Measurements from ENCODE around the gene C16orf82.

DNA sequence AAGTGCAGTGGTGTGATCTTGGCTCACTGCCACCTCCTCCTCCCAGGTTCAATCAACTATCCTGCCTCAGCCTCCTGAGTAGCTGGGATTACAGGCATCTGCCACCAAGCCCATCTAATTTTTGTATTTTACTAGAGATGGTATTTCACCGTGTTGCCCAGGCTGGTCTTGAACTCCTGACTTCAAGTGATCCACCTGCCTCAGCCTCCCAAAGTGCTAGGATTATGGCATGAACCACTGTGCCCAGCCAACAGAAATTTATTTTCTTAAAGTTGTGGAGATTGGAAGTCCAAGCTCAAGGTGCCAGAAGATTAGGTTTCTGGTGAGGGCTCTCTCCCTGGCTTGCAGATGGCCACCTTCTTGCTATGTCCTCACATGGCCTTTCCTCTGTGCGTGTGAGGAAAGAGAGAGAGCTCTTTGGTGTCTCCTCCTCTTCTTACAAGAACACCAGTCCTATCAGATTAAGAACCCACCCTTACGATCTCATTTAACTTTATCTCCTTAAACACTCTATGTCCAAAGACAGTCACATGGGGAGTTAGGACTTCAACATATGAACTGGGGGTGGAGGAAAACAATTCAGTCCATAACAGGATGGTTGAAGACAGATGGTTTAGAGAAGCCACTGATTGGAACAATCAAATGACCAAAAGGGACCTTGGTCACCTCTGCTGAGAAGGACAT is 31.8 kb downstream of the C16orf82 start:
- TF ChIP-seq, protein P1, sequence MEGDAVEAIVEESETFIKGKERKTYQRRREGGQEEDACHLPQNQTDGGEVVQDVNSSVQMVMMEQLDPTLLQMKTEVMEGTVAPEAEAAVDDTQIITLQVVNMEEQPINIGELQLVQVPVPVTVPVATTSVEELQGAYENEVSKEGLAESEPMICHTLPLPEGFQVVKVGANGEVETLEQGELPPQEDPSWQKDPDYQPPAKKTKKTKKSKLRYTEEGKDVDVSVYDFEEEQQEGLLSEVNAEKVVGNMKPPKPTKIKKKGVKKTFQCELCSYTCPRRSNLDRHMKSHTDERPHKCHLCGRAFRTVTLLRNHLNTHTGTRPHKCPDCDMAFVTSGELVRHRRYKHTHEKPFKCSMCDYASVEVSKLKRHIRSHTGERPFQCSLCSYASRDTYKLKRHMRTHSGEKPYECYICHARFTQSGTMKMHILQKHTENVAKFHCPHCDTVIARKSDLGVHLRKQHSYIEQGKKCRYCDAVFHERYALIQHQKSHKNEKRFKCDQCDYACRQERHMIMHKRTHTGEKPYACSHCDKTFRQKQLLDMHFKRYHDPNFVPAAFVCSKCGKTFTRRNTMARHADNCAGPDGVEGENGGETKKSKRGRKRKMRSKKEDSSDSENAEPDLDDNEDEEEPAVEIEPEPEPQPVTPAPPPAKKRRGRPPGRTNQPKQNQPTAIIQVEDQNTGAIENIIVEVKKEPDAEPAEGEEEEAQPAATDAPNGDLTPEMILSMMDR (IDR thresholded peaks at IDR 0.05; ENCODE audit: low read depth, low read length, poor library complexity, severe bottlenecking), result no peak
- no peak for TF ChIP-seq EZH2phosphoT487 (IDR thresholded peaks at IDR 0.05; ENCODE audit: borderline replicate concordance, low read length)

Measured in DOHH2 (cell line).